SU-DHL-6 (cell line): ENCODE data around the gene GPBP1L1.

Source experiments
- EZH2phosphoT487 ChIP-seq: fragments of 200-600 bp; sonication (generic), shearing (Covaris generic); conservative IDR thresholded peaks from 2 replicates; pipeline ENCODE4 v1.6.1; 2018; ENCODE audit warnings: mild to moderate bottlenecking, antibody characterized with exemption, low read length, moderate library complexity, mixed read lengths
- TF ChIP-seq, protein P1 (sequence below): fragments of 200-600 bp; sonication (generic); IDR thresholded peaks from one replicate; pipeline ENCODE4 v1.5.1; 2017; ENCODE audit warnings: antibody characterized with exemption, mild to moderate bottlenecking, low read length, moderate library complexity; ENCODE audit not compliant: insufficient read depth, poor library complexity, severe bottlenecking

GRCh38 chr1:45621895-45622523 is 64.3 kb downstream of the GPBP1L1 start:
- TF ChIP-seq, protein P1, sequence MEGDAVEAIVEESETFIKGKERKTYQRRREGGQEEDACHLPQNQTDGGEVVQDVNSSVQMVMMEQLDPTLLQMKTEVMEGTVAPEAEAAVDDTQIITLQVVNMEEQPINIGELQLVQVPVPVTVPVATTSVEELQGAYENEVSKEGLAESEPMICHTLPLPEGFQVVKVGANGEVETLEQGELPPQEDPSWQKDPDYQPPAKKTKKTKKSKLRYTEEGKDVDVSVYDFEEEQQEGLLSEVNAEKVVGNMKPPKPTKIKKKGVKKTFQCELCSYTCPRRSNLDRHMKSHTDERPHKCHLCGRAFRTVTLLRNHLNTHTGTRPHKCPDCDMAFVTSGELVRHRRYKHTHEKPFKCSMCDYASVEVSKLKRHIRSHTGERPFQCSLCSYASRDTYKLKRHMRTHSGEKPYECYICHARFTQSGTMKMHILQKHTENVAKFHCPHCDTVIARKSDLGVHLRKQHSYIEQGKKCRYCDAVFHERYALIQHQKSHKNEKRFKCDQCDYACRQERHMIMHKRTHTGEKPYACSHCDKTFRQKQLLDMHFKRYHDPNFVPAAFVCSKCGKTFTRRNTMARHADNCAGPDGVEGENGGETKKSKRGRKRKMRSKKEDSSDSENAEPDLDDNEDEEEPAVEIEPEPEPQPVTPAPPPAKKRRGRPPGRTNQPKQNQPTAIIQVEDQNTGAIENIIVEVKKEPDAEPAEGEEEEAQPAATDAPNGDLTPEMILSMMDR = no peak
- TF ChIP-seq EZH2phosphoT487 = no peak
